K562 (cell line): Measurements from ENCODE around the gene DNPEP. TPM values are rescaled to one million over a fixed set of nuclear protein-coding genes. Genes with fewer than 3 reads are reported as not detected.

Source experiments
- ATAC-seq: fragments of 200-7000 bp; cut with Tn5 transposase; 3 replicates; pipeline ENCODE4 v1.9.1; 2020; ENCODE audit warnings: moderate library complexity
- BruUV-seq: library from RNA; stranded (reverse); fragments of 400-500 nt; replicated peaks from 2 replicates; lab custom pipeline; 2021; lab: Mats Ljungman, UMichigan
- CTCF ChIA-PET: fragments of 300-600 bp; formaldehyde crosslinking; extraction: SDS; loops from one replicate; lab custom pipeline; 2021; ENCODE audit warnings: low intra/inter-chr PET ratio; lab: Yijun Ruan, JAX
- POLR2A ChIA-PET: fragments of 300-600, 350-650 bp; sonication (Branson Sonifier 250); formaldehyde crosslinking; extraction: SDS; loops from one replicate; lab custom pipeline; 2021; ENCODE audit warnings: antibody characterized with exemption, inconsistent platforms; lab: Yijun Ruan, JAX
- DNase-seq, 4 experiments: peaks; one replicate each; pipeline versions ENCODE4 v3.0.0 to v3.0.0-alpha.2; 2011 to 2018; ENCODE audit warnings: low spot score in 3 of 4, mixed read lengths in 3 of 4; ENCODE audit errors: extremely low read depth in 1 of 4
- FAIRE-seq: peaks from 2 replicates; lab custom pipeline; 2011; peaks lifted over from hg19 to GRCh38; lab: Jason Lieb, UNC
- H2AFZ ChIP-seq: 2 replicates; pipeline ENCODE4 v1.6.0; 2011; ENCODE audit warnings: low read depth, low read length, control low read depth, inconsistent platforms
- H3K27ac ChIP-seq: fragments of 200-600 bp; 3 replicates; pipeline ENCODE4 v1.8.0; 2011; ENCODE audit warnings: low read depth, mild to moderate bottlenecking, control low read depth, inconsistent platforms, low read length, moderate library complexity, mixed read lengths; ENCODE audit errors: extremely low read depth
- H3K27me3 ChIP-seq, 2 experiments: fragments of 300-600 bp in 1 of 2; 2 replicates in 1 of 2; 3 replicates in 1 of 2; pipeline versions ENCODE4 v1.6.0 to v1.8.0; 2011; ENCODE audit warnings: inconsistent platforms in 2 of 2, low read length in 2 of 2, mild to moderate bottlenecking in 1 of 2, mixed read lengths in 1 of 2, moderate library complexity in 1 of 2; ENCODE audit not compliant: control insufficient read depth in 2 of 2, insufficient read depth in 2 of 2
- H3K36me3 ChIP-seq: fragments of 300-600 bp; 3 replicates; pipeline ENCODE4 v1.8.0; 2011; ENCODE audit warnings: mild to moderate bottlenecking, low read length, inconsistent platforms; ENCODE audit not compliant: control insufficient read depth, insufficient read depth
- H3K4me1 ChIP-seq, 2 experiments: fragments of 200-600 bp in 1 of 2; replicated peaks in 1 of 2; 2 replicates in 1 of 2; 3 replicates in 1 of 2; pipeline versions ENCODE4 v1.5.1 to v1.8.0; 2011; ENCODE audit warnings: inconsistent platforms in 2 of 2, low read length in 2 of 2, mild to moderate bottlenecking in 1 of 2, mixed read lengths in 1 of 2, moderate library complexity in 1 of 2; ENCODE audit not compliant: control insufficient read depth in 2 of 2, insufficient read depth in 2 of 2
- H3K4me2 ChIP-seq: 2 replicates; pipeline ENCODE4 v1.6.1; 2011; ENCODE audit warnings: low read length, control low read depth, inconsistent platforms, mixed read lengths; ENCODE audit not compliant: insufficient read depth
- H3K4me3 ChIP-seq: fragments of 200-600 bp; sonication (generic), shearing (Covaris generic); 2 replicates; pipeline ENCODE4 v1.5.1; 2016; ENCODE audit warnings: control low read depth, inconsistent platforms
- H3K79me2 ChIP-seq: fragments of 200-600 bp; 3 replicates; pipeline ENCODE4 v1.8.0; 2011; ENCODE audit warnings: low read length, inconsistent platforms; ENCODE audit not compliant: control insufficient read depth, insufficient read depth
- H3K9ac ChIP-seq, 2 experiments: 2 replicates each; pipeline versions ENCODE4 v1.6.0 to v1.6.1; 2011; ENCODE audit warnings: low read depth in 2 of 2, low read length in 2 of 2, control low read depth in 1 of 2, inconsistent platforms in 1 of 2, mild to moderate bottlenecking in 1 of 2, mixed read lengths in 1 of 2; ENCODE audit not compliant: insufficient read depth in 1 of 2
- H3K9me1 ChIP-seq: one replicate; pipeline ENCODE4 v1.6.0; 2011; ENCODE audit warnings: inconsistent platforms, mild to moderate bottlenecking, low read length, moderate library complexity; ENCODE audit not compliant: control insufficient read depth, insufficient read depth
- H3K9me3 ChIP-seq: replicated peaks from 2 replicates; pipeline ENCODE4 v1.5.1; 2011; ENCODE audit warnings: low read depth, low read length, inconsistent platforms; ENCODE audit not compliant: control insufficient read depth, insufficient read depth
- H4K20me1 ChIP-seq: replicated peaks from 2 replicates; pipeline ENCODE4 v1.6.1; 2011; ENCODE audit warnings: low read length, inconsistent platforms, mixed read lengths; ENCODE audit not compliant: control insufficient read depth, insufficient read depth
- GATAD2B ChIP-seq: fragments of 450-650 bp; IDR thresholded peaks from 2 replicates; pipeline ENCODE4 v1.6.1; 2017; ENCODE audit warnings: mild to moderate bottlenecking, borderline replicate concordance
- GTF2E2 ChIP-seq: fragments of 200-800 bp; sonication (Bioruptor generic); IDR thresholded peaks from 2 replicates; pipeline ENCODE4 v1.6.1; 2016; ENCODE audit warnings: missing genetic modification characterization, missing compliant biosample characterization
- JUND ChIP-seq, 2 experiments: IDR thresholded peaks; 2 replicates in 1 of 2; 3 replicates in 1 of 2; pipeline ENCODE4 v1.6.1; 2011; ENCODE audit warnings: borderline replicate concordance in 2 of 2, low read depth in 2 of 2, low read length in 2 of 2, improper control_type of control experiment in 1 of 2, missing biosample characterization in 1 of 2, missing genetic modification characterization in 1 of 2, missing genetic modification reagents in 1 of 2
- NR1H2 ChIP-seq: sonication (generic); formaldehyde crosslinking; IDR thresholded peaks from 2 replicates; pipeline ENCODE4 v1.4.0; 2020; ENCODE audit warnings: mild to moderate bottlenecking, missing genetic modification reagents
- POLR2B ChIP-seq: fragments of 450-650 bp; IDR thresholded peaks from 2 replicates; pipeline ENCODE4 v1.6.1; 2018; ENCODE audit warnings: low read depth; ENCODE audit not compliant: partially characterized antibody
- STAG1 ChIP-seq: sonication (generic); formaldehyde crosslinking; IDR thresholded peaks from 2 replicates; pipeline ENCODE4 v1.5.0; 2020; ENCODE audit warnings: missing genetic modification reagents, borderline replicate concordance
- TGIF2 ChIP-seq: sonication (generic); formaldehyde crosslinking; IDR thresholded peaks from 2 replicates; pipeline ENCODE4 v1.8.1; 2022; ENCODE audit warnings: mild to moderate bottlenecking, missing genetic modification reagents, moderate library complexity
- ZBTB49 ChIP-seq: sonication (generic); formaldehyde crosslinking; IDR thresholded peaks from 2 replicates; pipeline ENCODE4 v1.8.0; 2022; ENCODE audit warnings: missing genetic modification reagents, mild to moderate bottlenecking, borderline replicate concordance
- ZNF224 ChIP-seq: sonication (generic); formaldehyde crosslinking; IDR thresholded peaks from 2 replicates; pipeline ENCODE4 v1.8.0; 2022; ENCODE audit warnings: mild to moderate bottlenecking, missing genetic modification reagents
- ZNF232 ChIP-seq: sonication (generic); formaldehyde crosslinking; IDR thresholded peaks from 2 replicates; pipeline ENCODE4 v1.8.0; 2022; ENCODE audit warnings: mild to moderate bottlenecking, missing genetic modification reagents
- ZNF318 ChIP-seq, 2 experiments: fragments of 450-650 bp; IDR thresholded peaks; 2 replicates each; pipeline ENCODE4 v1.6.1; 2016; ENCODE audit warnings: mild to moderate bottlenecking in 2 of 2, borderline replicate concordance in 1 of 2, low read depth in 1 of 2, moderate library complexity in 1 of 2
- WGBS: fragments of 100-300 bp; shearing (Covaris generic); methylation state at CpG from one replicate; pipeline ENCODE4 v1.1.6; 2016; ENCODE audit warnings: low coverage, mixed read lengths; ENCODE audit not compliant: insufficient coverage; ENCODE audit errors: missing lambda C conversion rate; 5-methylcytosine and 5-hydroxymethylcytosine counted together
- in situ Hi-C: fragments of 300-500 bp; cut with MboI; formaldehyde crosslinking; loops from 4 replicates; pipeline ENCODE4 v1.15.0; 2018; ENCODE audit warnings: inconsistent platforms, mixed read lengths
- intact Hi-C: fragments of 100-400 bp; cut with micrococcal nuclease; formaldehyde crosslinking; loops from 2 replicates; pipeline ENCODE4 v1.14.2; 2022
- polyA plus RNA-seq, 8 experiments: library from polyadenylated mRNA; depleted of rRNA in 4 of 8; stranded (reverse) in 5 of 8; unstranded in 3 of 8; fragments of >200 nt; fragmentation: Nextera tagmentation in 2 of 8; fragmentation: Illumina TruSeq in 1 of 8; extraction: Ambion mirVana in 2 of 8; extraction: Trizol in 1 of 8; gene quantifications; 2 replicates each; pipeline versions ENCODE4 v1.2.1 to v1.2.3, GENCODE V29; 2011 to 2014; ENCODE audit warnings: inconsistent platforms in 1 of 8, missing spikeins in 1 of 8
- total RNA-seq, 7 experiments: library from RNA; depleted of rRNA in 6 of 7; stranded (reverse); fragments of >200 nt in 6 of 7; fragmentation: Illumina TruSeq in 2 of 7; extraction: Trizol in 2 of 7; gene quantifications; 2 replicates each; pipeline versions ENCODE4 v1.2.1 to v1.2.3, GENCODE V29; 2011 to 2021; ENCODE audit warnings: low replicate concordance in 1 of 7

Gene DNPEP
- total and polyA plus RNA-seq, 9 of the 15 experiments (the other 6 are each of a cell fraction or from before 2014, with no cell fraction given), result 34.6 to 71.4 (median 45.5) TPM

- H3K27me3 ChIP-seq, result peaks cover 0 to 22% of the 10 kb centered on the region in 2 experiments; a peak in 2 of 5 replicates
- intact Hi-C loops, result no loop called here
- no TSS peak for BruUV-seq
Measured at GRCh38 chr2:219332542-219332941, 55.2 kb downstream of the DNPEP start, which contains the start of gene RESP18. RESP18 (minus strand) TSS chr2:219332744.

More at GRCh38 chr2:219332542-219332941, 55.2 kb downstream of the DNPEP start, which contains the start of gene RESP18:
- H2AFZ ChIP-seq, result no peak within 1 kb of the TSS
- ATAC-seq (no peak), DNase-seq (no peak), FAIRE-seq (no peak)
- H3K36me3 ChIP-seq, result no peaks in the 10 kb centered on the region
- H3K4me2 ChIP-seq, result no peak within 1 kb of the TSS
- no peak within 1 kb of the TSS for H3K9ac ChIP-seq
- H3K27ac ChIP-seq, result no peak within 1 kb of the TSS
- no peaks in the 10 kb centered on the region for H3K9me3 ChIP-seq
- CTCF ChIA-PET, result no interaction called here
- H3K4me3 ChIP-seq, result no peak within 1 kb of the TSS
- no peaks in the 10 kb centered on the region for H3K9me1 ChIP-seq
- POLR2A ChIA-PET, result no interaction called here
- H3K79me2 ChIP-seq, result no peaks in the 10 kb centered on the region
- no peaks in the 10 kb centered on the region for H4K20me1 ChIP-seq
- WGBS, result 1% methylated on average over 10 of the region's 24 CpGs
- peaks cover 0 to 13% of the 10 kb centered on the region in 2 experiments; a peak in 1 of 5 replicates for H3K4me1 ChIP-seq
- in situ Hi-C loops, result no loop called here
- no peak for TF ChIP-seq STAG1 (CRISPR knock-in tag)
- TF ChIP-seq ZNF318 (IDR thresholded peaks at IDR 0.05; ENCODE audit: borderline replicate concordance in 1 of 2, low read depth in 1 of 2), result no peak
- no peak for TF ChIP-seq GATAD2B
- no peak for TF ChIP-seq ZNF224
- no peak for TF ChIP-seq NR1H2 (CRISPR knock-in tag)
- no peak for TF ChIP-seq TGIF2 (CRISPR knock-in tag)
- TF ChIP-seq POLR2B, result no peak
- TF ChIP-seq GTF2E2 (tag), result no peak
- TF ChIP-seq ZNF232 (CRISPR knock-in tag), result no peak
- no peak for TF ChIP-seq JUND (IDR thresholded peaks at IDR 0.05; ENCODE audit: borderline replicate concordance, low read depth, low read length)
- TF ChIP-seq JUND (tag; IDR thresholded peaks at IDR 0.05; ENCODE audit: borderline replicate concordance, low read depth, low read length), result no peak
- TF ChIP-seq ZBTB49, result no peak
